HepG2 (cell line): ENCODE results near the gene NDUFV1. TPM values are rescaled to one million over a fixed set of nuclear protein-coding genes. Genes with fewer than 3 reads are reported as not detected.

Experiments used
- AGO2 ChIP-seq: fragments of 200-400 bp; formaldehyde crosslinking; optimal IDR thresholded peaks from 2 replicates; pipeline ENCODE3; 2017; ENCODE audit warnings: mild to moderate bottlenecking, low read depth, low read length, moderate library complexity
- ARID4A ChIP-seq: sonication (generic); formaldehyde crosslinking; IDR thresholded peaks from 2 replicates; pipeline ENCODE4 v1.5.0; 2020; ENCODE audit warnings: mild to moderate bottlenecking, missing genetic modification reagents, borderline replicate concordance
- DMAP1 ChIP-seq: IDR thresholded peaks from 2 replicates; pipeline ENCODE4 v1.6.1; 2016
- HNRNPH1 ChIP-seq: fragments of 200-400 bp; formaldehyde crosslinking; optimal IDR thresholded peaks from 2 replicates; pipeline ENCODE3; 2017; ENCODE audit warnings: mild to moderate bottlenecking, low read depth, low read length
- HOMEZ ChIP-seq: IDR thresholded peaks from 2 replicates; pipeline ENCODE4 v1.6.1; 2016; ENCODE audit warnings: low read depth
- IKZF1 ChIP-seq: fragments of 450-650 bp; IDR thresholded peaks from 2 replicates; pipeline ENCODE4 v1.7.1; 2016
- KDM2A ChIP-seq: sonication (generic); formaldehyde crosslinking; IDR thresholded peaks from 2 replicates; pipeline ENCODE4 v1.4.0; 2020; ENCODE audit warnings: low read depth, missing genetic modification reagents, borderline replicate concordance
- MYNN ChIP-seq: sonication (generic); formaldehyde crosslinking; IDR thresholded peaks from 2 replicates; pipeline ENCODE4 v1.4.0; 2020; ENCODE audit warnings: mild to moderate bottlenecking, low read depth, missing genetic modification reagents
- NFYB ChIP-seq: sonication (generic); formaldehyde crosslinking; IDR thresholded peaks from 2 replicates; pipeline ENCODE4 v1.4.0; 2020; ENCODE audit warnings: missing genetic modification reagents
- RNF219 ChIP-seq: sonication (generic); formaldehyde crosslinking; IDR thresholded peaks from 2 replicates; pipeline ENCODE4 v1.5.0; 2020; ENCODE audit warnings: mild to moderate bottlenecking, missing genetic modification reagents
- TBP ChIP-seq: sonication (generic); formaldehyde crosslinking; IDR thresholded peaks from 2 replicates; pipeline ENCODE4 v1.5.0; 2020; ENCODE audit warnings: missing genetic modification reagents
- TFE3 ChIP-seq: IDR thresholded peaks from 2 replicates; pipeline ENCODE4 v1.6.1; 2016
- ZNF20 ChIP-seq: sonication (generic); formaldehyde crosslinking; IDR thresholded peaks from 2 replicates; pipeline ENCODE4 v1.4.0; 2020; ENCODE audit warnings: mild to moderate bottlenecking, moderate library complexity, missing genetic modification reagents
- ZNF280B ChIP-seq: sonication (generic); formaldehyde crosslinking; IDR thresholded peaks from 2 replicates; pipeline ENCODE4 v1.5.0; 2020; ENCODE audit warnings: missing genetic modification reagents, mild to moderate bottlenecking, borderline replicate concordance
- ZNF326 ChIP-seq: sonication (generic); formaldehyde crosslinking; IDR thresholded peaks from 2 replicates; pipeline ENCODE4 v1.4.0; 2020; ENCODE audit warnings: missing genetic modification reagents, borderline replicate concordance
- ZNF430 ChIP-seq: sonication (generic); formaldehyde crosslinking; IDR thresholded peaks from 2 replicates; pipeline ENCODE4 v1.9.0; 2021; ENCODE audit warnings: mild to moderate bottlenecking, missing genetic modification reagents
- ZNF572 ChIP-seq: sonication (generic); formaldehyde crosslinking; IDR thresholded peaks from 2 replicates; pipeline ENCODE4 v1.5.1; 2020; ENCODE audit warnings: mild to moderate bottlenecking, missing genetic modification reagents
- ZNF615 ChIP-seq: sonication (generic); formaldehyde crosslinking; IDR thresholded peaks from 2 replicates; pipeline ENCODE4 v1.5.0; 2020; ENCODE audit warnings: mild to moderate bottlenecking, missing genetic modification reagents, borderline replicate concordance
- ZNF850 ChIP-seq: sonication (generic); formaldehyde crosslinking; conservative IDR thresholded peaks from 2 replicates; pipeline ENCODE4 v1.9.0; 2021; ENCODE audit warnings: mild to moderate bottlenecking, missing genetic modification reagents
- polyA plus RNA-seq, 8 experiments: library from polyadenylated mRNA; depleted of rRNA in 3 of 8; stranded (reverse) in 7 of 8; unstranded in 1 of 8; fragments of >200 nt; fragmentation: Illumina TruSeq in 4 of 8; extraction: Trizol in 4 of 8; gene quantifications; 2 replicates each; pipeline versions ENCODE4 v1.2.1 to v1.2.3, GENCODE V29; 2011 to 2016; ENCODE audit warnings: low read depth in 4 of 8, missing spikeins in 1 of 8, mixed read lengths in 1 of 8; ENCODE audit not compliant: insufficient read depth in 1 of 8
- total RNA-seq, 5 experiments: library from RNA; depleted of rRNA; stranded (reverse); fragments of >200 nt; fragmentation: Illumina TruSeq; extraction: Trizol; gene quantifications; 2 replicates each; pipeline ENCODE4 v1.2.3, GENCODE V29; 2016; ENCODE audit warnings: low read depth in 1 of 5

Gene NDUFV1
- total and polyA plus RNA-seq, 2 of the 13 experiments (the other 11 are each of a cell fraction or from before 2014, with no cell fraction given) = 88.9 to 137 TPM

- TF ChIP-seq ZNF280B (CRISPR knock-in tag) = 0 out of 2 replicates have a peak, but pooled peaks have one; percentile 27
- no peak for TF ChIP-seq HOMEZ
- no peak for TF ChIP-seq RNF219 (CRISPR knock-in tag)
- TF ChIP-seq NFYB = no peak
- TF ChIP-seq HNRNPH1 = no peak
- TF ChIP-seq TBP (CRISPR knock-in tag) = no peak
- TF ChIP-seq ZNF572 (CRISPR knock-in tag) = no peak
- no peak for TF ChIP-seq IKZF1
- TF ChIP-seq TFE3 (CRISPR knock-in tag) = no peak
- no peak for TF ChIP-seq ZNF430 (CRISPR knock-in tag)
- TF ChIP-seq ZNF326 (CRISPR knock-in tag) = no peak
- TF ChIP-seq AGO2 = peak; percentile 55
- TF ChIP-seq ZNF850 (CRISPR knock-in tag) = no peak
- no peak for TF ChIP-seq ZNF615 (CRISPR knock-in tag)
- no peak for TF ChIP-seq DMAP1 (CRISPR knock-in tag)
- 0 out of 2 replicates have a peak, but pooled peaks have one; percentile 9 for TF ChIP-seq ARID4A (CRISPR knock-in tag)
- TF ChIP-seq ZNF20 = no peak
- TF ChIP-seq MYNN (CRISPR knock-in tag) = no peak
- TF ChIP-seq KDM2A (CRISPR knock-in tag) = no peak
These were observed 9.1 kb downstream of the NDUFV1 start (continued) for GRCh38 chr11:67615728-67616430.
